ENCODE results near the gene MDC1. TPM values are rescaled to one million over a fixed set of nuclear protein-coding genes. Genes with fewer than 3 reads are reported as not detected.

MDC1 gene
- total and polyA plus RNA-seq, 2 of the 13 experiments (the other 11 are each of a cell fraction or from before 2014, with no cell fraction given): 8.4 to 14.0 TPM

DNA sequence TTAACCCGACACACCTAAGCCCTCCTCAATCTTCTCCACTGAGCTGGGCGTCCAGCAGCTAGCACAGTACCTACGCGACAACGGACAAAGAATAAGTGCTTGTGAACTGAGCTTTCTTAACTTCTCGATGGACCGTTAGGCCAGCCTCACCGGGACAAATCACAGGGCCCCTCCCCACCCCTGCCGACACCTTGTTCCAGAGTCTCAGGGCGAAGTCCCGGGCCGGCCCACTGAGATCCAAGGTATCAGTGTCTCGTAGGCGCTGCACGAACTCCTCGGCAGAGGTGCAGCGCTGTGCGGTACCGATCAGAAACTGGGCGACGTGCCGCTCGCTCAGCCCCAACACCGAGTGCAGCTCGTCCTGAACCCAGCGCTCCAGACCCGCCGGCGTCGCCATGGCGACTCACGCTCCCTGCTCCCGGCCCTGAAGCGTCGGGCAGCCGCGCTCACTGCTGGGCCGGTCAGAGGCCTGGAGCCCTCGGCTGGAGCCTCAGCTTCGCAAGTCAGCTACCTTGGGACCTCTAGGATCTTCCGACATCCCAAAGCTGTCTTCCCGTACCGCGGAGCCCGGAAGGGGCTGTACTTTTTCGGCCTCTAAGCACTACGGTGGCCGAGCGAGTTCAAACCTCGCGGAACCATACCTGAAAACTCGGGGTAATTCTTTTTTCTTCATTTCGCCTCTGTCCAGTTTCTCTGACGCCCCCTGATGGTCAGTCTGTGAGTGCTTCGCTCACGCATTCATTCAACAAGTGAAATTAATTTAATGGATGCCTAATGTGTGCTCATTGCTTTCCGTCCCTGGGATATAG is 44.4 kb downstream of the MDC1 start, which contains the start of gene DHX16 (continued):
- no peak for TF ChIP-seq RFX5 (IDR thresholded peaks at IDR 0.05; ENCODE audit: low read depth, low read length)
- 0 out of 2 replicates have a peak, but pooled peaks have one; percentile 40 for TF ChIP-seq ZNF713 (CRISPR knock-in tag; IDR thresholded peaks at IDR 0.05)
- TF ChIP-seq, protein P1, sequence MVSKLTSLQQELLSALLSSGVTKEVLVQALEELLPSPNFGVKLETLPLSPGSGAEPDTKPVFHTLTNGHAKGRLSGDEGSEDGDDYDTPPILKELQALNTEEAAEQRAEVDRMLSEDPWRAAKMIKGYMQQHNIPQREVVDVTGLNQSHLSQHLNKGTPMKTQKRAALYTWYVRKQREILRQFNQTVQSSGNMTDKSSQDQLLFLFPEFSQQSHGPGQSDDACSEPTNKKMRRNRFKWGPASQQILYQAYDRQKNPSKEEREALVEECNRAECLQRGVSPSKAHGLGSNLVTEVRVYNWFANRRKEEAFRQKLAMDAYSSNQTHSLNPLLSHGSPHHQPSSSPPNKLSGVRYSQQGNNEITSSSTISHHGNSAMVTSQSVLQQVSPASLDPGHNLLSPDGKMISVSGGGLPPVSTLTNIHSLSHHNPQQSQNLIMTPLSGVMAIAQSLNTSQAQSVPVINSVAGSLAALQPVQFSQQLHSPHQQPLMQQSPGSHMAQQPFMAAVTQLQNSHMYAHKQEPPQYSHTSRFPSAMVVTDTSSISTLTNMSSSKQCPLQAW (CRISPR knock-in tag; IDR thresholded peaks at IDR 0.05): peak; percentile 85
- TF ChIP-seq RFXANK (CRISPR knock-in tag; IDR thresholded peaks at IDR 0.05): peak; percentile 63; the same call in 1 of the 2 replicates
- TF ChIP-seq, protein P2, sequence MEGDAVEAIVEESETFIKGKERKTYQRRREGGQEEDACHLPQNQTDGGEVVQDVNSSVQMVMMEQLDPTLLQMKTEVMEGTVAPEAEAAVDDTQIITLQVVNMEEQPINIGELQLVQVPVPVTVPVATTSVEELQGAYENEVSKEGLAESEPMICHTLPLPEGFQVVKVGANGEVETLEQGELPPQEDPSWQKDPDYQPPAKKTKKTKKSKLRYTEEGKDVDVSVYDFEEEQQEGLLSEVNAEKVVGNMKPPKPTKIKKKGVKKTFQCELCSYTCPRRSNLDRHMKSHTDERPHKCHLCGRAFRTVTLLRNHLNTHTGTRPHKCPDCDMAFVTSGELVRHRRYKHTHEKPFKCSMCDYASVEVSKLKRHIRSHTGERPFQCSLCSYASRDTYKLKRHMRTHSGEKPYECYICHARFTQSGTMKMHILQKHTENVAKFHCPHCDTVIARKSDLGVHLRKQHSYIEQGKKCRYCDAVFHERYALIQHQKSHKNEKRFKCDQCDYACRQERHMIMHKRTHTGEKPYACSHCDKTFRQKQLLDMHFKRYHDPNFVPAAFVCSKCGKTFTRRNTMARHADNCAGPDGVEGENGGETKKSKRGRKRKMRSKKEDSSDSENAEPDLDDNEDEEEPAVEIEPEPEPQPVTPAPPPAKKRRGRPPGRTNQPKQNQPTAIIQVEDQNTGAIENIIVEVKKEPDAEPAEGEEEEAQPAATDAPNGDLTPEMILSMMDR (CRISPR knock-in tag; IDR thresholded peaks at IDR 0.05): peak; percentile 91
- TF ChIP-seq, protein P3, sequence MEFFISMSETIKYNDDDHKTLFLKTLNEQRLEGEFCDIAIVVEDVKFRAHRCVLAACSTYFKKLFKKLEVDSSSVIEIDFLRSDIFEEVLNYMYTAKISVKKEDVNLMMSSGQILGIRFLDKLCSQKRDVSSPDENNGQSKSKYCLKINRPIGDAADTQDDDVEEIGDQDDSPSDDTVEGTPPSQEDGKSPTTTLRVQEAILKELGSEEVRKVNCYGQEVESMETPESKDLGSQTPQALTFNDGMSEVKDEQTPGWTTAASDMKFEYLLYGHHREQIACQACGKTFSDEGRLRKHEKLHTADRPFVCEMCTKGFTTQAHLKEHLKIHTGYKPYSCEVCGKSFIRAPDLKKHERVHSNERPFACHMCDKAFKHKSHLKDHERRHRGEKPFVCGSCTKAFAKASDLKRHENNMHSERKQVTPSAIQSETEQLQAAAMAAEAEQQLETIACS (CRISPR knock-in tag; IDR thresholded peaks at IDR 0.05): no peak
- TF ChIP-seq ZBTB1 (CRISPR knock-in tag; IDR thresholded peaks at IDR 0.05; ENCODE audit: borderline replicate concordance): no peak
- 0 out of 2 replicates have a peak, but pooled peaks have one; percentile 38 for TF ChIP-seq ZKSCAN1 (IDR thresholded peaks at IDR 0.05; ENCODE audit: low read length)
- TF ChIP-seq, protein P4, sequence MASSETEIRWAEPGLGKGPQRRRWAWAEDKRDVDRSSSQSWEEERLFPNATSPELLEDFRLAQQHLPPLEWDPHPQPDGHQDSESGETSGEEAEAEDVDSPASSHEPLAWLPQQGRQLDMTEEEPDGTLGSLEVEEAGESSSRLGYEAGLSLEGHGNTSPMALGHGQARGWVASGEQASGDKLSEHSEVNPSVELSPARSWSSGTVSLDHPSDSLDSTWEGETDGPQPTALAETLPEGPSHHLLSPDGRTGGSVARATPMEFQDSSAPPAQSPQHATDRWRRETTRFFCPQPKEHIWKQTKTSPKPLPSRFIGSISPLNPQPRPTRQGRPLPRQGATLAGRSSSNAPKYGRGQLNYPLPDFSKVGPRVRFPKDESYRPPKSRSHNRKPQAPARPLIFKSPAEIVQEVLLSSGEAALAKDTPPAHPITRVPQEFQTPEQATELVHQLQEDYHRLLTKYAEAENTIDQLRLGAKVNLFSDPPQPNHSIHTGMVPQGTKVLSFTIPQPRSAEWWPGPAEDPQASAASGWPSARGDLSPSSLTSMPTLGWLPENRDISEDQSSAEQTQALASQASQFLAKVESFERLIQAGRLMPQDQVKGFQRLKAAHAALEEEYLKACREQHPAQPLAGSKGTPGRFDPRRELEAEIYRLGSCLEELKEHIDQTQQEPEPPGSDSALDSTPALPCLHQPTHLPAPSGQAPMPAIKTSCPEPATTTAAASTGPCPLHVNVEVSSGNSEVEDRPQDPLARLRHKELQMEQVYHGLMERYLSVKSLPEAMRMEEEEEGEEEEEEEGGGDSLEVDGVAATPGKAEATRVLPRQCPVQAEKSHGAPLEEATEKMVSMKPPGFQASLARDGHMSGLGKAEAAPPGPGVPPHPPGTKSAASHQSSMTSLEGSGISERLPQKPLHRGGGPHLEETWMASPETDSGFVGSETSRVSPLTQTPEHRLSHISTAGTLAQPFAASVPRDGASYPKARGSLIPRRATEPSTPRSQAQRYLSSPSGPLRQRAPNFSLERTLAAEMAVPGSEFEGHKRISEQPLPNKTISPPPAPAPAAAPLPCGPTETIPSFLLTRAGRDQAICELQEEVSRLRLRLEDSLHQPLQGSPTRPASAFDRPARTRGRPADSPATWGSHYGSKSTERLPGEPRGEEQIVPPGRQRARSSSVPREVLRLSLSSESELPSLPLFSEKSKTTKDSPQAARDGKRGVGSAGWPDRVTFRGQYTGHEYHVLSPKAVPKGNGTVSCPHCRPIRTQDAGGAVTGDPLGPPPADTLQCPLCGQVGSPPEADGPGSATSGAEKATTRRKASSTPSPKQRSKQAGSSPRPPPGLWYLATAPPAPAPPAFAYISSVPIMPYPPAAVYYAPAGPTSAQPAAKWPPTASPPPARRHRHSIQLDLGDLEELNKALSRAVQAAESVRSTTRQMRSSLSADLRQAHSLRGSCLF (CRISPR knock-in tag; IDR thresholded peaks at IDR 0.05; ENCODE audit: borderline replicate concordance): 0 out of 2 replicates have a peak, but pooled peaks have one; percentile 20
- TF ChIP-seq MAFG (CRISPR knock-in tag; IDR thresholded peaks at IDR 0.05): no peak
- TF ChIP-seq, protein P5, sequence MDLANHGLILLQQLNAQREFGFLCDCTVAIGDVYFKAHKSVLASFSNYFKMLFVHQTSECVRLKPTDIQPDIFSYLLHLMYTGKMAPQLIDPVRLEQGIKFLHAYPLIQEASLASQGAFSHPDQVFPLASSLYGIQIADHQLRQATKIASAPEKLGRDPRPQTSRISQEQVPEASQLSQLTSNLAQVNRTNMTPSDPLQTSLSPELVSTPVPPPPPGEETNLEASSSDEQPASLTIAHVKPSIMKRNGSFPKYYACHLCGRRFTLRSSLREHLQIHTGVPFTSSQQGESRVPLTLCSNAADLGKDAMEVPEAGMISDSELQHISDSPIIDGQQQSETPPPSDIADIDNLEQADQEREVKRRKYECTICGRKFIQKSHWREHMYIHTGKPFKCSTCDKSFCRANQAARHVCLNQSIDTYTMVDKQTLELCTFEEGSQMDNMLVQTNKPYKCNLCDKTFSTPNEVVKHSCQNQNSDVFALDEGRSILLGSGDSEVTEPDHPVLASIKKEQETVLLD (CRISPR knock-in tag; IDR thresholded peaks at IDR 0.05; ENCODE audit: low read depth): peak; percentile 56; the same call in 1 of the 2 replicates
- TF ChIP-seq RAD21 (CRISPR knock-in tag; IDR thresholded peaks at IDR 0.05): peak; percentile 71
- TF ChIP-seq ZNF17 (CRISPR knock-in tag; IDR thresholded peaks at IDR 0.05): no peak
- TF ChIP-seq NFYC (CRISPR knock-in tag; IDR thresholded peaks at IDR 0.05): peak; percentile 23; the same call in 1 of the 2 replicates
- TF ChIP-seq SMARCC2 (IDR thresholded peaks at IDR 0.05): no peak
- no peak; the same call in 1 of the 2 replicates for TF ChIP-seq ZNF776 (CRISPR knock-in tag; IDR thresholded peaks at IDR 0.05)
- peak; percentile 88 for TF ChIP-seq ZFY (CRISPR knock-in tag; IDR thresholded peaks at IDR 0.05)
- TF ChIP-seq ZNF570 (CRISPR knock-in tag; IDR thresholded peaks at IDR 0.05; ENCODE audit: borderline replicate concordance): no peak; the same call in 1 of the 2 replicates

All from HepG2 (cell line).